Activated naive CD8-positive, alpha-beta T cell treated with anti-CD3 and anti-CD28 coated beads, Interleukin-2, amount 10 ng/mL, durations not matched to agents 7 days and 5 days (primary cell): Measurements from ENCODE around the gene OR51B5. TPM values are rescaled to one million over a fixed set of nuclear protein-coding genes. Genes with fewer than 3 reads are reported as not detected.
"Not testable (repeated sequence)": the region's sequence is repeated elsewhere in the genome, so short reads cannot be mapped to it uniquely, and the experiment has no call there.

ENCODE experiments used
- ATAC-seq: fragments of 150-1000 bp; cut with Tn5 transposase; one replicate; pipeline ENCODE4 v1.10.0; 2021; ENCODE audit warnings: low read depth, moderate library complexity
- POLR2A ChIA-PET: fragments of 350-600 bp; sonication (Branson Sonifier 250); formaldehyde crosslinking; loops from one replicate; lab custom pipeline; 2021; ENCODE audit warnings: antibody characterized with exemption; lab: Charles Lee
- DNase-seq: peaks from one replicate; pipeline ENCODE4 v3.0.0; 2021
- H3K27ac Mint-ChIP-seq: one replicate; pipeline ENCODE4 v1.8.0; 2022; ENCODE audit warnings: mild to moderate bottlenecking, mixed read lengths
- H3K27me3 Mint-ChIP-seq: one replicate; pipeline ENCODE4 v1.8.0; 2022; ENCODE audit warnings: mild to moderate bottlenecking, moderate library complexity, mixed read lengths
- H3K36me3 Mint-ChIP-seq: one replicate; pipeline ENCODE4 v1.8.0; 2021; ENCODE audit warnings: mild to moderate bottlenecking, mixed read lengths
- H3K4me1 Mint-ChIP-seq: one replicate; pipeline ENCODE4 v1.8.0; 2021; ENCODE audit warnings: mixed read lengths
- H3K4me3 Mint-ChIP-seq: one replicate; pipeline ENCODE4 v1.8.0; 2022; ENCODE audit warnings: mild to moderate bottlenecking, moderate library complexity, mixed read lengths
- H3K9me3 Mint-ChIP-seq: one replicate; pipeline ENCODE4 v1.8.0; 2021; ENCODE audit warnings: mixed read lengths
- total RNA-seq, 2 experiments: library from RNA; stranded (reverse); gene quantifications; one replicate each; pipeline ENCODE4 v1.2.3, GENCODE V29; 2021

OR51B5 gene
- total RNA-seq, 2 experiments from 2014 or later: not detected

GRCh38 chr11:5356031-5356430 lies 12.7 kb upstream of the OR51B5 start:
- H3K4me3 Mint-ChIP-seq, H3K27ac Mint-ChIP-seq, DNase-seq, POLR2A ChIA-PET, H3K9me3 Mint-ChIP-seq, H3K36me3 Mint-ChIP-seq, ATAC-seq, H3K4me1 Mint-ChIP-seq, H3K27me3 Mint-ChIP-seq: not testable (repeated sequence)

- Mint-ChIP-seq H3K9me3 (no peaks in the 10 kb centered on the region), H3K27ac (no peak within 1 kb of the TSS), H3K27me3 (peaks cover 9% of the 10 kb centered on the region), H3K4me1 (no peaks in the 10 kb centered on the region), H3K36me3 (no peaks in the 10 kb centered on the region), H3K4me3 (no peak within 1 kb of the TSS)
- ATAC-seq (no peak), DNase-seq (no peak)
- POLR2A ChIA-PET: no interaction called here
These were observed 7.9 kb upstream of the OR51B5 start, which contains the start of gene OR51B6 for GRCh38 chr11:5351208-5351607. Gene OR51B6, plus strand, starts transcription at chr11:5351508. Its CDS starts 0 bp downstream, at chr11:5351508.

GRCh38 chr11:5349550-5349949 lies 6.2 kb upstream of the OR51B5 start:
- Mint-ChIP-seq H3K9me3 (no peaks in the 10 kb centered on the region), H3K4me3 (no peak overlapping the region), H3K27ac (no peak overlapping the region), H3K36me3 (no peaks in the 10 kb centered on the region), H3K27me3 (peaks cover 9% of the 10 kb centered on the region), H3K4me1 (no peaks in the 10 kb centered on the region)
- ATAC-seq (no peak), DNase-seq (no peak)
- POLR2A ChIA-PET: no interaction called here

- POLR2A ChIA-PET: no interaction called here
These were observed 5.3 kb upstream of the OR51B5 start for GRCh38 chr11:5348551-5349194.

GRCh38 chr11:5345831-5346230 lies 2.5 kb upstream of the OR51B5 start:
- Mint-ChIP-seq H3K27ac (no peak overlapping the region), H3K9me3 (no peaks in the 10 kb centered on the region), H3K4me1 (no peaks in the 10 kb centered on the region), H3K27me3 (peaks cover 6% of the 10 kb centered on the region), H3K36me3 (no peaks in the 10 kb centered on the region), H3K4me3 (no peak overlapping the region)
- POLR2A ChIA-PET: no interaction called here
- DNase-seq: no peak
- no peak for ATAC-seq

More at GRCh38 chr11:5348551-5349194, 5.3 kb upstream of the OR51B5 start:
- H3K4me3 Mint-ChIP-seq: no peak overlapping the region
- H3K9me3 Mint-ChIP-seq: no peaks in the 10 kb centered on the region
- ATAC-seq (no peak), DNase-seq (no peak)
- peaks cover 9% of the 10 kb centered on the region for H3K27me3 Mint-ChIP-seq
- no peaks in the 10 kb centered on the region for H3K36me3 Mint-ChIP-seq
- no peak overlapping the region for H3K27ac Mint-ChIP-seq
- H3K4me1 Mint-ChIP-seq: no peaks in the 10 kb centered on the region

- no peaks in the 10 kb centered on the region for H3K9me3 Mint-ChIP-seq
- no peak overlapping the region for H3K4me3 Mint-ChIP-seq
- DNase-seq: no peak
- no peaks in the 10 kb centered on the region for H3K4me1 Mint-ChIP-seq
- no peaks in the 10 kb centered on the region for H3K27me3 Mint-ChIP-seq
- ATAC-seq: no peak
- POLR2A ChIA-PET: no interaction called here
- no peaks in the 10 kb centered on the region for H3K36me3 Mint-ChIP-seq
- H3K27ac Mint-ChIP-seq: no peak overlapping the region
These were observed 3.5 kb downstream of the OR51B5 start for GRCh38 chr11:5339771-5340322.

GRCh38 chr11:5337253-5337652 lies 6.1 kb downstream of the OR51B5 start:
- POLR2A ChIA-PET, H3K9me3 Mint-ChIP-seq, H3K4me1 Mint-ChIP-seq, ATAC-seq, DNase-seq, H3K4me3 Mint-ChIP-seq, H3K36me3 Mint-ChIP-seq, H3K27me3 Mint-ChIP-seq, H3K27ac Mint-ChIP-seq: not testable (repeated sequence)

GRCh38 chr11:5336331-5336730 lies 7.0 kb downstream of the OR51B5 start:
- ATAC-seq (no peak), DNase-seq (no peak)
- POLR2A ChIA-PET: no interaction called here
- Mint-ChIP-seq H3K9me3 (no peaks in the 10 kb centered on the region), H3K27ac (no peak overlapping the region), H3K27me3 (no peaks in the 10 kb centered on the region), H3K4me3 (no peak overlapping the region), H3K36me3 (no peaks in the 10 kb centered on the region), H3K4me1 (no peaks in the 10 kb centered on the region)

- H3K27me3 Mint-ChIP-seq: no peaks in the 10 kb centered on the region
- H3K9me3 Mint-ChIP-seq: no peaks in the 10 kb centered on the region
- ATAC-seq (no peak), DNase-seq (no peak)
- no peak overlapping the region for H3K27ac Mint-ChIP-seq
- no peak overlapping the region for H3K4me3 Mint-ChIP-seq
- no peaks in the 10 kb centered on the region for H3K4me1 Mint-ChIP-seq
- no peaks in the 10 kb centered on the region for H3K36me3 Mint-ChIP-seq
- POLR2A ChIA-PET: no interaction called here
These were observed 8.2 kb downstream of the OR51B5 start for GRCh38 chr11:5335170-5335569.

GRCh38 chr11:5324197-5324596 lies 19.1 kb downstream of the OR51B5 start, which contains the start of gene OR51B2:
Gene OR51B2, minus strand, starts transcription at chr11:5324297. Its CDS starts 0 bp downstream, at chr11:5324297.
- no peaks in the 10 kb centered on the region for H3K4me1 Mint-ChIP-seq
- DNase-seq (no peak), ATAC-seq (no peak)
- POLR2A ChIA-PET: no interaction called here
- H3K36me3 Mint-ChIP-seq: no peaks in the 10 kb centered on the region
- H3K27me3 Mint-ChIP-seq: peaks cover 2% of the 10 kb centered on the region
- no peak within 1 kb of the TSS for H3K4me3 Mint-ChIP-seq
- H3K9me3 Mint-ChIP-seq: no peaks in the 10 kb centered on the region
- H3K27ac Mint-ChIP-seq: no peak within 1 kb of the TSS

GRCh38 chr11:5317292-5317691 lies 26.0 kb downstream of the OR51B5 start:
- H3K36me3 Mint-ChIP-seq: no peaks in the 10 kb centered on the region
- H3K4me1 Mint-ChIP-seq: no peaks in the 10 kb centered on the region
- no peak overlapping the region for H3K27ac Mint-ChIP-seq
- H3K4me3 Mint-ChIP-seq: no peak overlapping the region
- no peaks in the 10 kb centered on the region for H3K27me3 Mint-ChIP-seq
- DNase-seq: no peak
- POLR2A ChIA-PET: no interaction called here
- no peaks in the 10 kb centered on the region for H3K9me3 Mint-ChIP-seq
- ATAC-seq: no peak

GRCh38 chr11:5313326-5314023 lies 29.8 kb downstream of the OR51B5 start:
- H3K9me3 Mint-ChIP-seq, H3K27me3 Mint-ChIP-seq, ATAC-seq, H3K36me3 Mint-ChIP-seq, H3K4me3 Mint-ChIP-seq, H3K27ac Mint-ChIP-seq, H3K4me1 Mint-ChIP-seq, DNase-seq, POLR2A ChIA-PET: not testable (repeated sequence)

GRCh38 chr11:5310423-5310822 lies 32.9 kb downstream of the OR51B5 start:
- no peak for ATAC-seq
- POLR2A ChIA-PET: no interaction called here
- no peak for DNase-seq
- H3K27ac Mint-ChIP-seq: no peak overlapping the region
- no peaks in the 10 kb centered on the region for H3K4me1 Mint-ChIP-seq
- no peaks in the 10 kb centered on the region for H3K9me3 Mint-ChIP-seq
- no peaks in the 10 kb centered on the region for H3K36me3 Mint-ChIP-seq
- H3K4me3 Mint-ChIP-seq: no peak overlapping the region
- peaks cover 3% of the 10 kb centered on the region for H3K27me3 Mint-ChIP-seq
